ENCODE measurements around the gene HNMT. TPM values are rescaled to one million over a fixed set of nuclear protein-coding genes. Genes with fewer than 3 reads are reported as not detected.
A peak's percentile ranks its signal among the peaks of the same experiment; 100 is the strongest.

Gene HNMT
- total RNA-seq, 1 donor from 2014 or later: 67.4 TPM

- intact Hi-C loops (cut with DNase I): no loop called here
- ATAC-seq: peak; percentile 10
- no peak for DNase-seq
- Histone ChIP-seq H3K27ac (peak overlapping the region; percentile 91), H3K9me3 (no peaks in the 10 kb centered on the region), H3K36me3 (no peaks in the 10 kb centered on the region), H3K4me3 (peak overlapping the region; percentile 60), H3K4me1 (peaks cover 17% of the 10 kb centered on the region), H3K27me3 (no peaks in the 10 kb centered on the region)
- TF ChIP-seq CTCF (IDR thresholded peaks at IDR 0.05): no peak
Measured at GRCh38 chr2:137963535-137964065, 673 bp upstream of the HNMT start.

GRCh38 chr2:137964859-137965459, 686 bp downstream of the HNMT start:
- Histone ChIP-seq H3K27me3 (no peaks in the 10 kb centered on the region), H3K27ac (peak overlapping the region; percentile 91), H3K36me3 (no peaks in the 10 kb centered on the region), H3K4me1 (peaks cover 23% of the 10 kb centered on the region), H3K4me3 (peak overlapping the region; percentile 60), H3K9me3 (no peaks in the 10 kb centered on the region)
- no peak for TF ChIP-seq CTCF (IDR thresholded peaks at IDR 0.05)
- ATAC-seq (no peak), DNase-seq (no peak)
- intact Hi-C loops (cut with DNase I): no loop called here

GRCh38 chr2:137966043-137966442, 1.8 kb downstream of the HNMT start:
- Histone ChIP-seq H3K27me3 (no peaks in the 10 kb centered on the region), H3K36me3 (no peaks in the 10 kb centered on the region), H3K9me3 (no peaks in the 10 kb centered on the region), H3K4me1 (peaks cover 23% of the 10 kb centered on the region), H3K27ac (peak overlapping the region; percentile 48), H3K4me3 (peak overlapping the region; percentile 60)
- intact Hi-C loops (cut with DNase I): no loop called here
- no peak for TF ChIP-seq CTCF (IDR thresholded peaks at IDR 0.05)
- ATAC-seq (no peak), DNase-seq (no peak)

- peaks cover 23% of the 10 kb centered on the region for H3K4me1 ChIP-seq
- TF ChIP-seq CTCF (IDR thresholded peaks at IDR 0.05): no peak
- H3K27ac ChIP-seq: peak overlapping the region; percentile 48
- no peaks in the 10 kb centered on the region for H3K9me3 ChIP-seq
- no peak for ATAC-seq
- intact Hi-C loops (cut with DNase I): no loop called here
- no peak for DNase-seq
- no peaks in the 10 kb centered on the region for H3K27me3 ChIP-seq
- peak overlapping the region; percentile 60 for H3K4me3 ChIP-seq
- H3K36me3 ChIP-seq: peaks cover 3% of the 10 kb centered on the region
Measured at GRCh38 chr2:137967042-137967441, 2.8 kb downstream of the HNMT start.

GRCh38 chr2:137968477-137969417, 4.5 kb downstream of the HNMT start:
- no peak overlapping the region for H3K4me3 ChIP-seq
- H3K36me3 ChIP-seq: peaks cover 5% of the 10 kb centered on the region
- no peak for TF ChIP-seq CTCF (IDR thresholded peaks at IDR 0.05)
- no peaks in the 10 kb centered on the region for H3K27me3 ChIP-seq
- peak overlapping the region; percentile 67 for H3K27ac ChIP-seq
- intact Hi-C loops (cut with DNase I): no loop called here
- H3K4me1 ChIP-seq: peaks cover 15% of the 10 kb centered on the region
- DNase-seq: no peak
- no peaks in the 10 kb centered on the region for H3K9me3 ChIP-seq
- peak; percentile 42 for ATAC-seq

Measured in upper lobe of right lung (tissue), 1 donor.